HG02610 (cell line): Measurements from ENCODE around the gene PSMG4.

ENCODE experiments used
- ATAC-seq: cut with Tn5 transposase; IDR thresholded peaks from one replicate; pipeline ENCODE4 v1.9.1; 2021; ENCODE audit warnings: mild to moderate bottlenecking, moderate library complexity; ENCODE audit not compliant: unreplicated experiment

PSMG4 gene

DNA sequence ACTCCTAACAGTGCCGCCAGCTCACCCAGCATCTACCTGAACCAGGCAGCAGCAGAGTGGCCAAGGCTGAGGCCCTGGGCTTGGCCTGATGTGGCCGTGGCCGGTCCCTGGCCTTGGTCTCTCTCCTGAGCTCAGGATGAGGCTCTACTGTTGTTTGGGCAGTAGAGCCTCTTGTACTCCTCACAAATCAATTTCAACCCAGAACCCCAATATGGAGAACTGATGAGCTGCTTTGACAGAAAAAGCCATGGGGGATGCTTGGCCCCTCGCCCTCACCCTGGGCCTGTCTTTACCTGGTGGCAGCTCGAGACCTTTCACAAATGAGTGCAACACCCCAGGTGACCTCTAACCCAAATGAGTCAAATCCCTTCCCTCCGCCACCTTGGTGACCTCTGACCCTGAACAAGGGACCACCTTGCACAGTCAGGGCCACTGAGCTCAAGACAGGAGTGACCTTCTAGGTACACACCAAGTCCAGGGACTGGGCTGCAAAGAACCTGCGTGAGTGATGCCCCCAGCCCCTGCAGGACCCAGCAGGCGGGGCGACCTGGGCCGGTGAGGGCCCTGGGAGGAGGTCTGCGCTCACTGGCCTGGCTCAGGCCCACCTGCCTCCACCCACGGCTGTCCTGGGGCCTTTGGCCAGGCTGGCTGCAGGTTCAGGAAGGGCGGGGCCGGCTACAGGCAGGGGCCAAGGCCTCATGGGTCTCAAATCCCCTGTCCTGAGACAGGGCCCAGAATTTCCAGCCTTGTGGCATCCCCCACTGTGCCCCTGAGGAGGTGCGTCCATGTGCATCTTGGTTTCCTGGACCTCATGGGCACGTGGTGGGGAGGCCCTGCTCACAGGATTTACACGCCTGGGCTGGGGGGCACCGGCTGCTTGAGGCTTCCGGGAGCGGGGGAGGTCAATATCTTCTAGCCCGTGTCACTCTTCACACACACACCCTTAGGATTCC lies 30.2 kb downstream of the PSMG4 start:
- ATAC-seq: no peak

DNA sequence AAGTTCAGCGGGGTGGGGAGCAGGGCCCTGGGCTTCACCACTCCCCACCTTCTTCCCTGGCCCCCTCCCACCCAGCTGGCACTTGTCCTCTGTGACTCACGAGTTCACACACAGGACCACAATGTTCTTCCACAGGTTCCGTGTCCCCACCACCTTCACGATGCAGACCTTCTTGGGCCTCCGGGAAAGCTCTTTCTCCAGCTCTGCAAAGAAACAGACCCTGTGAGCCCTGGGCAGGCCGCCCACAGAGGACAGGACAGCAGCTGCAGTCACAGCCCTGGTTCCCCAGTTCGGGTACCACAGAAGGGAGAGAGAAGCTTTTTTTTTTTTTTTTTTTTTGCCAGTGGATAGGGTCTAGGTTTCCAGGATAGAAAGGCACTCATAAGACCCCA lies 30.9 kb downstream of the PSMG4 start:
- ATAC-seq: no peak

DNA sequence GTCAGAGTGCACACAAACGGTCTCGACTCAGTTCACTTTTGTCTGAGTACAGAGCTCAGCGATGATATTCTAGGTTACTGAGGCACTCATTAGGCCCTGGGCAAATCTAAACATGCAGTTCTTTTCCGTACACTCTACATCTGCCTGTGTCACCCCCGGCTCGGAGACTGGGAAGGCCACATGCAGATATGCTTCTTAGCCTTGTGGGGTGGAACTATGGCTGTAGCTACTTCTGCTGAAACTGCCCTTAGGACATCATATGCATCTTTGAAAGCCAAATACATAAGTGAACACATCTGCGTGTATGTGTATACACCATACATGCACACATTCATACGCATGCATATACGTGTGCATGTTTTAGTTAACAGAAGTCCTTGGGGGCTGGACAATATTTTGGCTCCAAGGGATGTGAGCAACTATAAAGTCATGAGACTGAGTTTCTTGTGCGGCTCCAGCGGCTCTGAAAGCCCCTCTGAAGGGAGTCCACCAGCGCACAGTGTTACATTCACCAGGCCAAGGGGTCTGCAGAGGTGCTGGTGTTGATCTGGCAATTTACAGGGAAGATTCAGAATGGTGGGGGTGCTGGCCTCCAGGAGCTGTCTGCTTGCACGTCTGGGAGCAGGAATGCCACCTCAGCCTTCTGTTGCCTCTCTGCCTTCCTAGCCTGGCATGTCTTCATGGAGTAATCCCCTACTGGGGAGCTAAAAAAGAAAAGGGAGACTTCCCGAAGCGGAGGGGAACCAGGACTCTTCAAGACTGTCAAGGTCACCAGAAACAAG lies 31.6 kb downstream of the PSMG4 start:
- no peak for ATAC-seq

DNA sequence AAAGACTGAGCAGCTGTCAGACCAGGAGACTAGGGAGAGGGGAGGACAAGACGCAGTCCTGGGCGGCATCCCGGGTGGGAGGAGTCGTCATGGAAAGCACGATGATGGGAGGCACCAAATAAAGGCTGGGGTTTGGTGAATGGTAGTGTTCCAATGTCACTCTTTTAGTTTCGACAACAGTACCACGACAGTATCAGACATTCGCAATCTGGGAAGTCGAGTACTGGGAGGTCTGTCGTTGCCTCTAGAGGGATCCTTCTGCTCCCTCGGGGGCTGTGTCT lies 32.1 kb downstream of the PSMG4 start:
- ATAC-seq: no peak

DNA sequence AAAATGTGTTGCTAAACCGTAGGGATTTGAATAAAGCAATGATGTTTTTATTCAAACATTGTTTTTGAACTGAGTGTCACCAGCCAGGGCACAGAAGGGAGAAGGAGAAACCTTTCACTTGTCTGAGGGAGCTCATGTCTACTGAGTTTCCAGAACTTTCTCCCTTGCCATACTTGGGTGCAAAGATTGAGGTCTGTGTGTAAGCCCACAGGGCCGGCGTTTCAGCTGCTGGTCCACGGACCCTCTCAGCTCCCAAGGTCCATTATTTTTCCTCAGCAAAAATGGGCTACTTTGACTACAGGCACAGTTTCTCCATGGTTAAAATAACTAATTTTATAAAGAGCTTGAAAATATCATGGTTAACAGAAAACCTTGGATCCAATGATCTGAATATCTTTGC lies 32.6 kb downstream of the PSMG4 start:
- no peak for ATAC-seq

DNA sequence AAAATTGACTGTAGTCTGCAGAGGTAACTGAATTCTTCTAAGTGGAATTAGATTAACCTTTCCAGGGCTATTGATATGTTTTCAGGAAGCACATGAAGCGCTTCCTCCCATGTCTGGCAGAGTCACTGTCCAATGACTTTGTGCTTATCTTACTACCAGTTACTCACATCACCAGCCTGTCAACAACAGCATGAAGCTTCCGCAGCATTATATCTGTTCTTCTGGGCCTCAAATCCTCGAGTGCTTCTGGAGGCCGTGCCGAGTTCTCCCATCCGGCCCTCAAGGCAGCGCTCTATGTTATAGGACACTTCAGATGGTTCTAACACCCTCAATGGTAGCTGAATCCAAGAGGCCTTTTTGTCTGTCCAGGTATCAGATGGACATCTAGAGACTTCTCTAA lies 33.2 kb downstream of the PSMG4 start:
- no peak for ATAC-seq

DNA sequence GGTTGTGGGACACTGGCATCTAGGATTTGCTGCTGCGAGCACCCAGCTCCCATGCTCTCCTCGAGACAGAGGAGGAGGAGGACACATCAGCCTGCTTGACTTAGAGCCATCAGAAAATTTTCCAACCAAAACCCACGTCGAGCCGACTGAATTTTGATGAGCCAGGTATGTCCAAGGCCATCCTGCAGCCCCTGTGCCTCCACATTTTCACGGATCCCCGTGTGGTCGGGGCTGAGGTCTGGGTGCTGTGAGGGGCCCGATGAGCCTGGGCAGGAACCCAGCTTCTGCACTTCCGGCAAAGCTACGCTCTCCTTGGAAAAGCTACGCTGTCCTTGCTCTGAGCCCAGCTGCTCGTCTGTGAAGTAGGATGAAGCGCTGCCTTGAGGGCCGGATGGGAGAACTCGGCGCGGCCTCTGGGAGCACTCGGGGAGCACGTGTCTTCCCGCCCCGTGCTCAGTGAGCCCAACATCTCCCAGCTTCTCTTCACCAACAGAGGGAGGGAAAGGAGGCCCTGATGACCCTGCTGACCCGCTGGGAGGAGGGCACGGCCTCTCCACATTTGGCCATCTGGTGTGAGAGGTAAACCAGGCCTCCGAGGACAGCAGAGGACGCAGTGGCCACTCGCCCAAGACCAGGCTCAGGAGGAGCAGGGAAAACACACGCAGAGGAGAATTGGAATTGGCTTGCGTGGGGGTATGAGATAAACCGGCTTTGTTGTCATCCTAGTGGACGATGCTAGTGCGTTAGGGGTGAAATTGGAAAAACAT lies 33.9 kb downstream of the PSMG4 start:
- ATAC-seq: no peak

DNA sequence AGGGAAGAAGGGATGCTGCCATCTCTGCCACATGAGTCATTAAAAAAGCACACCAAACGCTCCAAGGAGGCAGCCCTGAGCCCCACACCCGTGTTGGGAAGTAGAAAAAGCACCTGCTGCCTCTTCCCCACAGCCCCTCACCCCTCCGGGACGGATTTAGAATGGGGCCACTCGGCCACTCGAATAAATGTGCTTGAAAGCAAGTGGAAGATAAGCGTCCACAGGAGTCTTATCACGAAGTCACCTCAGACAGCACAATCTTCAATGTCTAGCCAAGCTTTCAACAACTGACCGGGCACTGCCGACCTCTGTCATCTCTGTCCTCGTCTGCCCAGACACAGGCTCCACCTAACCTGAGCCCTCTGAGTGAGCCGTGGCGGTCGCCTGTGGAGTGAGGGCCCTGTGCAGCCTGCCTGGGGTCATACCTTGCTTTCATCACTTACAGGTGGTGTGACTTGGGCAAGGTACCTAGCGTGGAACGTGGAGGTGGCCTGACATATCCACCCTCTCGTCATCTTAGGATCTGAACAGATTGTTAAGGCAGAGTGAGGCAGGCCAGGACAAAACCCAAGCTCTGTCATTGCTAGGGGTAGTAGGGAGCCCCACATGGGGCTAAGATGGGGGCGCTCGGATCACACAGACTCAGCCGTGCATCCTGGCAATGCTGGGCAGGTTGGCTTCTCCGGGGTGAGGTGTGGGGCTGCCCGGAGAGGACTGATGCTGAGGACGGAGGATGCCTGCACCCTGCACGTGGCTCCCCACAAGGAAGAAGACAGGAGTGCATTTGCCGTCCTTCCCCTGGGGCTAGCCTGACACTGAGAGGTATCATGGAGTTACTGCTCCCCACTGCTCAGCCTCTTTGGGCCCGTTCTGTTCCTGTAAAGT lies 34.8 kb downstream of the PSMG4 start:
- ATAC-seq: no peak

DNA sequence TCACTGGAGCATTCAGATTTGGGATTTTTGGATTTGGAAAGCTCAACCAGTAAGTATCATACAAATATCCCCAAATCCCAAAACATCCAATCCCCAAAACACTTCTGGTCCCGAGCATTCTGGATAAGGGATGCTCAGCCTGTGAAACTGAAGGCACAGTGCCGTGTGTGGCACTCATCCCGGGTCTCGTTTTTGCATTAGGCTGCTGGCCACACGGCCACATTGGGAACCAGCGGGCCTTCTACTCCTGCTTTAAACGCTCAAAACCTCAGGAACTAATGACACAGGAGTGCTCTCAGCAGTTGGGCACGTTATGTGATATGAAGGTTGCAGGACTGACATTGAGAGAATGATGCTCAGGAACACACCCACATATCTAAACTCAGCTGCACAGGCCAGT lies 35.6 kb downstream of the PSMG4 start:
- ATAC-seq: no peak

DNA sequence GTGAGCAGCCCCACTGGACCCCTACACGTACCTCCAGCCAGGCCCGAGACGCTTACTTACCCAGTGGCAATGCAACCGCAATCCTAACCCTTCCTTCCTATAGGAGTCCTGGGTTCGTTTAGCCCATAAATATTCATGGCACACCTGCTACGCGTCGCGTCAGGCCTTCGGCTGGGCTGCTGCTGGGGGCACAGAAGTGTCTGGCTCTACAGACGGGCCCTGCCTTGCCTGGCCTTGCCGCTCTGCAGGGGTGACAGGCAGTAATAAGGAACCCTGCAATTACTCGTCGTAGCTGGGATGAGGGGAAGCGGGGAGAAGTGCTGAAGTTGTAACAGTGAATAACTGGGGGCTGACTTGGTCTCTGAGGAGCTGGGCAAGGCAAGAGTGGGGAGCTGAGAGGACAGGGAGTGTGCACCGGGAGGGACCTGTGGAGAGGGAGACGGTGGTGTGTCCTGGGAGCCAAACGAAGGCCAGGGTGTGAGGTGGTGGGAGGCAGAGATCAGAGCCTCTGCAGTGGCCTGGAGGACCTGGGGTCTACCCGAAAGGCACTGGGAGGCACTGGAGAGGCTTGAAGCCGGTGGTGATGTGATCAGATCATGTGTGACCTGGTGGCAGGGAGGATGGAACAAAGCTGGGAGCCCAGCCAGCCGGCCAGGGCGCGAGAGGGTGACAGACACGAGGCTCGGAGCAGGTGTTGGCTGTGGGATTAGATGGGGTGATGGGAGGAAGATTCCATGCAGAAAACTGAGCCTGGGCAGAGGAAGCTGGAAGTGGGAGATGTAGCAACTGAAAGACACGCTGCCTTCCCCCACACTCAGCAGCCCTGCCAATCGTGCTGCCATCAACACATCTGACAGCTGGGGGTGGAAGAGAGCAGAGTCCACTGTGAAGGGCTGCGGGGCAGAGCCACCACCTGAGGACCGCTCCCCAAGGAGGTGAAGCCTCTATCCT lies 36.4 kb downstream of the PSMG4 start:
- no peak for ATAC-seq

DNA sequence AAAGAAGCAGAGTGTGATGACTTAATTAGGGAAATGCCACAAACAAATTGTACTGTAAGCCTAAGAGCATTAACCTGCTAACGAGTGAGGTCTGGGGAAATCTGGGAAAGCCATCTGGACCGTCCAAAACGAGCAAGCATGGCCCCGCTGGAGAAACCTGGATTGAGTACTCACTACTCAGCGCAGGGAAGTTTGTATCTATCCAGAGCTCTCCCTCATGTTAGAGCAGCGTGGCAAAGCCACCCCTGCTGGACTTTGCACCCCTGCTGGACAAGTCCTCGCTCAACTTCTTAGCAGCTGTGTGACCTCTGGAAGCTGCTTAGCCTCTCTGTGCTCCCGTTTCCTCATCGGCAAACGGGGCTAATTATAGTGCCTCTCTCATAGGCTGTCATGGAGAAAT lies 37.3 kb downstream of the PSMG4 start:
- ATAC-seq: no peak

DNA sequence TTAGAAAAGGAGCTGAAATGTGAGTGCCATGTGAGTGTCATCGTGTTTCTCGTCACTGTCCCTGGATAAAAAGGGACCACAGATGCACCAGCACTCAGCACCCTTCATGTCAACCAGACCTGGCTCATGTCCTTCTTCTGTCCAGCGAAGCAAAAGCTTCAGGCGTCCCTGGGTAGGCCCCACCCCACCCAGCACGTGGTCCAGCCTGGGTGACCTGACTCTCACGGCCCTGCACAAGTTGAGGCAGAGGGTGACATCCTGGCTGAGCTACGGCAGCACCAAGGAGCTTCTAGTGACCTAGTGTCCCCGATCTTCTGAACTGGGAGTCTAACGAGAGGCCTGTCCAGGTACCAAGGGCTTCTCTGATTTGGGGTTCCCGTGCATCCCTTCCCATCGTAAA lies 37.8 kb downstream of the PSMG4 start:
- ATAC-seq: no peak

DNA sequence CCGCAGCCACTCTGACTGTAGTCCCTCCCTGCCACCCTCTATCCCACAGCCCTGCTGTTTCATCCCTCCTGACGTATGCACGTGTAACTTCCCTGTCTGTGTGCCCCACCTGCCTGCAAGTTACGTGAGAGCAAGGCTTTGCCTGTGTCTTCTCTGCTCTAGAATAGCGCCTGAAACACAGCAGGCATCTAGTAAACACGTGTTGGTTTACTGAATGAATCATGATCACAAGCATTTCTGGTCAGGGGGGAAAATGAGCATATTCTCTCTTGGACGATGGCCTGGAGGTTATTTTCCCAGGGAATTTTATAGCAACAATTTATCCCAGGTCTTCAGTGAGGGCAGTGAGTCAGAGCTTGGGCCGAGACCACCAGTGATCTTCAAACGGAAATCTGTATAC lies 38.3 kb downstream of the PSMG4 start:
- ATAC-seq: no peak

DNA sequence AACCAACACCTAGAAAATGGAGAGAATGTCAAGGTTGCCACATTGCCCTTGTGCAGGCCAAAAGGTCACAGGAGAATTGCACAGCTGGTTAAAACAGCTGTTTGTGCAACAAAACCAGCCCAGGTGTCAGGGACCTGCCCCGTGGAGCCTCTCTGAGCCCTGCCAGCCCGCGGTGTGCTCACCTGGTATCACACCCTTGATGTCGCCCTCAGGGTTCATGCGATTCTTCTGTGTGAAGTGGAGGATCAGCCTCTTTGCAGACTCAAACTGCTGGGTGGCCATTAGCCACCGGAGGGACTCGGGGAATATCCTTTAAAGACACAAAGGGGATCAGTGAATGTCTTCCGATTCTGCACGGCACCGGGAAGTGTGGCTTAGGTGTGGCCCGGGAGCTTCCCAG lies 39.2 kb downstream of the PSMG4 start:
- ATAC-seq: no peak

DNA sequence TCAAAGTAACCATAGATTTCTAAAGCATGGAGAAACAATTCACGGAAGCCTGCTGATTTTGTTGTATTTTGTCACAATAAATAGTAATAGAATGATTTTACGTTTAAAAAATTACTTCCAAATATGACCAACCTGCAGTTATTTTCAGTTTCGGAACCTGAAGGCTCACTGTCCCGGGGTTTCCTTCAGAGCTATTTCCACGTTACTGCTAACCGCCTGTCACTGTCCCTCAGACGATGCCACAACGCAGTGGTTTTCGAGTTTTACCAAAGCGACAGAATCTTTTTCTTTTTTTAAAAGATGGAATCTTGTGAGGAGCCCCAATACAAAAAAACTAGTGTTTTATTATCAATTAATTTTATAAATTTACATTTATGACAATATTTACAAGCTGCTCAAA lies 40.5 kb downstream of the PSMG4 start:
- no peak for ATAC-seq

DNA sequence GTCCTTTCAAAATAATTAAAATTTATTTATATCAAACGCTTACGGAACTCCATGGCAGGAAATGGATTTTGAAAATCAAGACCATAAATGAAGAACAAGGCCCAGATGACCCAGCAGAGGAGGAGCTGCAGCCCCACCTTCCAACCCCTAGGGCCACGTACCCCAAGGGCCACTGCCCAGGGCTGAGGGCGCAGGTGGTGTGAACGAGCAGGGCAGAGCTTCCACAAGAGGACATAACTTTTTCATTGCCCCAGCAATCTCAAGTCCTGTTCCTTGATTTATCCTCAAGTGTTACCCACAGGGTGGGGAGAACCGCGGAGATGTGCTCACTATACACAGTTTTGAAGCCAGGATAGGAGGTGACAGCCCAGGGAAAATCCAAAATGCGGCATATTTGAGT lies 42.8 kb downstream of the PSMG4 start:
- no peak for ATAC-seq

DNA sequence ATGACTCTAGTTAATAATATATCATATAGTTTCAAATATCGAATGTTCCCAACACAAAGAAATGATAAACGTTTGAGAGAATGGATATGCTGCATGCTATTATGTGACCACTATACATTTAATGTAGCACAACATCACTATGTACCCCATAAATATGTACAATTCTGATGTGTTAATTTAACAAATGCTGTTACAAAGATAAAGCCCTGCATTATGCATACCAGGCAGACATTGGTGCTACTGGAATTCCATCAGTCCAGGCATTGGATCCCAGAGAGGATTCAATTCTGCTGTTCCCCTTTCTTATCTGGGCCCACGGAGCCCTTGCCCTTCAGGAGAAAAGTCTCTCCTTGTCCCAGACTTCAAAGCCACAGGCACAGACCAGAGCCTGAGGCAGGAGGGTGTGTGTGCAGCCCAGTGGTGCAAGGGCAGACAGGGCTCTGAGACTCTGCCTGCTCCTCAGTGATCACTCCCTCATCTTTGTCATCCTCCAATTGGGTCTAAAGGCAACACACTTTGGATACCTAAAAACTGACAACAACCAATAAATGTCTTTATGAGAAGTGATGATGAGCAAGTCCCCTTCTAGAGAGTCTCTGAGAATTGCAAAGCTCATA lies 45.2 kb downstream of the PSMG4 start:
- no peak for ATAC-seq

DNA sequence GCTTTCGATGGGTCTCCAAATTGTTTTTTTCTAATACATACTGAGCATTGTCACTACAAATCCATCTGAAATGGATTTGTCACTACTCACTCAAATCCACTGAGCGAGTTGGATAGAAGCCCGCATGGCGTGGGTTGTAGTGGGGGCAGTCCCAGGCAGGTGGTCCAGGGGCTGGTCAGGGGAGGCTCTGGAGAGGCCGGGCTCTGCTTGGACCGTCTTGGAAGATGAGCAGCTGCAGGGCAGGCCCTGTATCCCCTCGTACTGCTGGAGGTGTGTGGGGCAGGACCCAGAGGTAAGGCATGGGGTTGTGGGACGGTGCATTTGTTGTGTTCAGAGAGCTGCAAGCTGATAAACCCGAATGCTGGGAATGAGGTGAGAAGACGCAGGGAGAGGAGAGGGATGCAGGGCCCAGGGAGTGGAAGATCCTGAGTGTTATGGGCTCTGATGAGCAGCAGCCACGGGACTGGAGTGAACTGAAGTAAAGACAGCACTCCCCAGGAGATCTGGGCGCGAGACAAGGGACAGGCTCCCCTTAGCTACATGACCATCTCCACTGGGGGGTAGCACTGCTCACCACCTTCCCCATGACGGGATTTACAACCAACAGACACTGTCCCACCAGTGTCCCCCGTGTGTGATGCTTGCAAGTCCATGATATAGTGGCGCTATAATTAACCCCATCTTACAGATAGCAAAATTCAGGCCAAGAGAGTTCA lies 45.9 kb downstream of the PSMG4 start:
- no peak for ATAC-seq

DNA sequence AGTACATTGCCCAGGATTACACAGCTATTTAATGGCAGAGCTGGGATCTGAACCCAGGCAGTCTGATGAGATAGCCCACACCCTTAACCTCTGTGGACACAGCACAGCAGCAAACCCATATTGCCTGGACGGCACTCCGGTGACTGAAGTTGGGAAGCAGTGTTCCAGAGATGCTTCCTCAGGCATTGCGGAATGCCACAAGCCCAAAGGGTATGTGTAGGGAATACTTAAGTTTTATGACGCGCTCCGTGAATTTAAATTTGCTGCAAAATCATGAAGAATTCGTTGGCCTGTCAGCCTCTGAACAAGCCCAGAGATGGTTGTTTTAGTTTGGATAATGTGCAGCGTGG lies 46.4 kb downstream of the PSMG4 start:
- ATAC-seq: no peak
